Suppressor macrophage treated with lipopolysaccharide for 4 hours (primary cell): ENCODE data around the gene PKD1L1.
"Not testable (repeated sequence)": the region's sequence is repeated elsewhere in the genome, so short reads cannot be mapped to it uniquely, and the experiment has no call there.

Source experiments
- DNase-seq: peaks from one replicate; pipeline ENCODE4 v3.0.0-alpha.2; 2020

Gene PKD1L1

DNA sequence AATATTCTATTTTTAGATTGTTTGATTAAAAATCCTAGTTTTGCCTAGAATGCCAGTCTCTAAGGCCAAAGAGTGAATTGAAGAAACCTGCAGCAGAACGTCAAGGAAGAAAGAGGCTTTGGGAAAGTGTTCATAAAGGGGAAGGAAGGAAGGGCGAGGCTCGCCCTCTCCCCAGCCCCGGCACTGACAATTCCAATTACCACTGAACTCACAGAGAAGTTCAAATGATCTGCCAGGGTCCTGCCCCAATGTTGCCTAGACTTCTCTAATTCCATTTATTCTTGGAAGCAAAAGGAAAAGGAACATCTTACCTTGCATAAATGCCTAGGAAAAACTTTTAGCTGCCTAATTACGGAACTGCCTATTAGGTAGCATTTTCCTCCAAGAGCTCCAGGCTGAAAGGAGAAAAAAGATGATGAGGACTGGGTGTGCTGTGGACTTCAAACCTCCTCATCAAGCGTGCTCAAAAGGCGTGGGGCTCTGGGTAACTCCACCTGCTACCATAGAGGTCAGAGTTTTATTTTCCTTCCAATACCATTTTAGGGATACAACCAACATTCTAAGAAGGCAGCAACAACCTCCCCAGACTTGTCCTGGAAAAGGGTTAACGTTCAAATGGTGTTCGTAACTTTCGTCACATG, 134.5 kb downstream of the PKD1L1 start:
- peak; percentile 14 for DNase-seq

- no peak for DNase-seq
Measured at GRCh38 chr7:47812429-47813136, 135.7 kb downstream of the PKD1L1 start.

DNA sequence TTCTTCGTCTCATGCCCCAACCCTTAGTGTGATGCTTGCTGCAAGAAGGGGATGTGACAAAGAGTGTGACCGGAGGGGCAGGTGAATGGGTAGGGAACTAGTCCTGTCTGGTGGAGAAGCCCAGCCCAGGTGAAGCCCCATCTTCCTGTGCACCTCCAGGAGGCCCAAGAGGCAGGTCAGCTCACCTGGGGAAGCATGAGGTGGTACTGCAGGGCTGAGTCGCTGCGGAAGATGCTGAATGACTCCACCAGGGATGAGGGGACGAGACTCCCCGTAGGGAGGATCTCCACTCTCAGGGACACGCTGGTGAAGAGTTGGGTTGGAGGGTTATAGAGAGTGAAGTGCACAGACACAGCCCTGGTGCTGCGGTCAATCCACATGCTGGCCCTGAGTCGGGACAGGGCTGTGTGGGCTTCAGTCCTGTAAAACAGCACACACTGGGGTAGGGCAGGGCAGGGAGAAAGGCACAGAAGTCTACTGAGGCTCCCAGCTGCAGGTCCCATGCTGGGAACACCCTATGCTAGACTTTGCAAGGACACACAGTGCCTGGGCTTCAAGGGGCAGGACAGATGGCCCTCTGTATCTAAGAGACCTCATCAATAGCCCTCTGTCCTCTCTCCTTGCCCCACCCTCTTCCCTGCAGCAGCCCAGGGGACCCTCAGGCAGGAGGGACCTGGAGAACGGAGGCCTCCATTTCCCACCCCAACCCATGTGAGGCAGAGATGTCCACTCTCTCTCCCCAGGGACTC, 136.5 kb downstream of the PKD1L1 start:
- no peak for DNase-seq

- DNase-seq = no peak
Measured at GRCh38 chr7:47809387-47809786, 138.9 kb downstream of the PKD1L1 start.

DNA sequence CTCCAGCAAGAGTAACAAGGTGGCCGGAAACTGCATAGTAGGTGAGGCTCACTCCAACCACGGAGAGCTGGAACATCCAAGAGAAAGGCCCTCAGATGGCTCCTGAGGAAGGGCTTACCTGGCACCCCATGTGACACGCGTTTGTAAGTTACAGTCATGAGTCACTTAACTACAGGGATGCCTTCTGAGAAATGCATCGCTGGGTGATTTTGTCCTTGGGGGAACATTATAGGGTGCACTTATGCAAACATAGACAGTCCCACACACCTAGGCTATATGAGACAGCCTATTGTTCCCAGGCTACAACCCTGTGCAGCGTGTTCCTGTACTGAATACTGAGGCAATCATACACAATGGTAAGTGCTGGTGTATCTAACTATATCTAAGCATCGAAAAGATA, 139.9 kb downstream of the PKD1L1 start:
- DNase-seq = no peak

GRCh38 chr7:47807756-47808155, 140.5 kb downstream of the PKD1L1 start:
- no peak for DNase-seq

GRCh38 chr7:47807126-47807525, 141.1 kb downstream of the PKD1L1 start:
- DNase-seq = peak; percentile 28

- peak; percentile 84 for DNase-seq
Measured at GRCh38 chr7:47806701-47807103, 141.6 kb downstream of the PKD1L1 start.

- no peak for DNase-seq
Measured at GRCh38 chr7:47804767-47805545, 143.3 kb downstream of the PKD1L1 start.

GRCh38 chr7:47803846-47804245, 144.4 kb downstream of the PKD1L1 start:
- no peak for DNase-seq

DNA sequence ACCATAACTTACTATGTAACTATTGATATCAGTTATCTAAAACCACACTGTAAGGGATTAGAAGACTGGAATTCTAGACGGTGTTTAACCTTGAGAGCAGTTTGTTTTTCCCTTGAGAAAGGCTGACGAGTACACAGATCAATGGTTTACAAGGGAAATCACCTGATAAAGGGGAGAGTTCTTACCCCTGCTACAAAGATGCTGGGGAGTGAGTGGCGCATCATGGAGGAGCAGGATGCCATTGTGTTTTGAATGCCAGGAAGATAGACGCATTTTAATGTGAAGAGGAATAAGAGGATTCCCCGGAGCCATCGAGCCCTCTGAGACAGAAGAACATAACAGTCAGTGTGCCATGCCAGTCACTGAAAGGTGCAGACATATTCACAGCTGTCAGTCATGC, 145.2 kb downstream of the PKD1L1 start:
- no peak for DNase-seq

DNA sequence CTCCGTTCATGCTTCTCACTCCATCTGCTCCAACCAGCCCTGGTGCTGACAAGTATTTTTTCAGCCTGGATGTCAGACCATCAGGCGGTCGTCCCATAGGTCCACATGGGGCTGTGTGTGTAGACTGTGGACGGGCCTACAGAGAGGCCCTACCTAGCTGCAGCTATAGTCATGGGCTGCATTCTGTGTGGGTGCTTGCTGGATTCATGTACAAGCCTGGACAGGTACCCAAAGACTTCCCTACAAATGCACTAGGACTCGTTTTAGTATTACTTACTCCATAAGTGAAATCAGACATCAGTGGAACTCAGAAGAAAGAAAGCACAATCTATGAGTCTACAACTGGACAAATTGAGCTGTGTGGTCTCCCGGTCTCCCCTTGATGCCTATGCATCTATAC, 146.8 kb downstream of the PKD1L1 start:
- no peak for DNase-seq

DNA sequence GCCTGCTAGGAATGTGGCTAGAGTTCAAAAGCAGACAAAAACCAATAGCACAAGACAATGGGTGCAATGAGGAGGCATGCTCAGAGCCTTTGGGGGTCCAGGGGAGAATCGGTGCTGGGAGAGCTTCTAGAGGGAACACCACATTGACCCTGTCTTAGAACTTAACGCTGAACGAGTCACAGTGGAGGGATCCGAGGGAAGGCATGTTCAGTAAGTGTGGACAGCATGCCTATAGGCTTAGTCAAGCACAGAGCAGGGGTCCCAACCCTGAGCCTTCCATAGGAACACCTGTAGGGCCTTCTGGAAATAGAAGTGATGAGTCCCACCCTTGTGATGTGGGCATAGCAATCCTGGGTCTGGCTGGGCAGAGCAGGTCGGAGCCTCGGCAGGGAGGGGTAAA, 148.7 kb downstream of the PKD1L1 start:
- no peak for DNase-seq

DNA sequence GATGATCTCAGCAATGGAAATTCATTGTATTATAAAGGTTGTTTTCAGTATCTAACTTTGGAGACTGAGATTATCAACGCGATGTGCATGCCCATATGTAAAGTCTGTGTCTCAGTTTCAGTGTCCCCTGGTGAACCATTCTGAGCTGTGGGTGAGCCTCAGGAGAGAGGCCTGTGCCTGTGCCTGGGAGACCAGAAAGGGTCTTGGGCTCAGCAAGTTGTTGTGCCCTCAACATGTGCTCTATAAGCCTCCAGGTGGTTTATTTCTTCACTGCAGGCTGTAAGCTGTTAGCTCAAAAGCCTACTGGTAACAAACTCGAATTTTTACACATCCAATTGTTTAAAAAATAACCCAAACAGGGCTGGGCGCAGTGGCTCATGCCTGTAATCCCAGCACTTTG, 151.9 kb downstream of the PKD1L1 start:
- DNase-seq = no peak

GRCh38 chr7:47795631-47796030, 152.6 kb downstream of the PKD1L1 start:
- DNase-seq = no peak

- DNase-seq = not testable (repeated sequence)
Measured at GRCh38 chr7:47795126-47795525, 153.1 kb downstream of the PKD1L1 start.

GRCh38 chr7:47794016-47794415, 154.2 kb downstream of the PKD1L1 start:
- no peak for DNase-seq

DNA sequence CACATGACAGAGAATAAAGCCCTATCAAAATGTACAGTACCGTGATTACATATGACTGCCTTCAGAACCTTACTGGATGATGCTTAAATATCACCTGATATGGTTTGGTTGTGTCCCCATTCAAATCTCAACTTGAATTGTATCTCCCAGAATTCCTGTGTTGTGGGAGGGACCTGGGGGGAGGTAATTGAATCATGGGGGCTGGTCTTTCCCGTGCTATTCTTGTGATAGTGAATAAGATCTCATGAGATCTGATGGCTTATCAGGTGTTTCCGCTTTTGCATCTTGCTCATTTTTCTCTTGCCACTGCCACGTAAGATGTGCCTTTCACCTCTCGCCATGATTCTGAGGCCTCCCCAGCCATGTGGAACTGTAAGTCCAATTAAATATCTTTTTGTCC, 155.1 kb downstream of the PKD1L1 start:
- DNase-seq = not testable (repeated sequence)

- peak; percentile 63 for DNase-seq
Measured at GRCh38 chr7:47792521-47793121, 155.6 kb downstream of the PKD1L1 start.

GRCh38 chr7:47791682-47792081, 156.6 kb downstream of the PKD1L1 start:
- no peak for DNase-seq

DNA sequence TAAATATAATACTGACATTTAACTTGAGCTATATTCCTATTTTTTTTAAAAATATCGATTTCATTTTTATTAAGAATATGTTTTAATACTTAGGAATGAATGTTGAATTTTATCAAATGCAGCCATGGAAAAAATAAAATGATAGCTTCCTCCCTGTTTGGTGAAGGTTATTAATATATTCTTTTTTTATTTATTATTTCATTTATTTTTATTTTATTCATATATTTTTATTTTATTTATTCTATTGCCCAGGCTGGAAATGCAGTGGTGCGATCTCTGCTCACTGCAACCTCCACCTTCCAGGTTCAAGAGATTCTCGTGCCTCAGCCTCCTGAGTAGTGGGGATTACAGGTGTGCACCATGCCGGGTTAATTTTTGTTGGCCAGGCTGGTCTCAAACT, 160.2 kb downstream of the PKD1L1 start:
- no peak for DNase-seq

DNA sequence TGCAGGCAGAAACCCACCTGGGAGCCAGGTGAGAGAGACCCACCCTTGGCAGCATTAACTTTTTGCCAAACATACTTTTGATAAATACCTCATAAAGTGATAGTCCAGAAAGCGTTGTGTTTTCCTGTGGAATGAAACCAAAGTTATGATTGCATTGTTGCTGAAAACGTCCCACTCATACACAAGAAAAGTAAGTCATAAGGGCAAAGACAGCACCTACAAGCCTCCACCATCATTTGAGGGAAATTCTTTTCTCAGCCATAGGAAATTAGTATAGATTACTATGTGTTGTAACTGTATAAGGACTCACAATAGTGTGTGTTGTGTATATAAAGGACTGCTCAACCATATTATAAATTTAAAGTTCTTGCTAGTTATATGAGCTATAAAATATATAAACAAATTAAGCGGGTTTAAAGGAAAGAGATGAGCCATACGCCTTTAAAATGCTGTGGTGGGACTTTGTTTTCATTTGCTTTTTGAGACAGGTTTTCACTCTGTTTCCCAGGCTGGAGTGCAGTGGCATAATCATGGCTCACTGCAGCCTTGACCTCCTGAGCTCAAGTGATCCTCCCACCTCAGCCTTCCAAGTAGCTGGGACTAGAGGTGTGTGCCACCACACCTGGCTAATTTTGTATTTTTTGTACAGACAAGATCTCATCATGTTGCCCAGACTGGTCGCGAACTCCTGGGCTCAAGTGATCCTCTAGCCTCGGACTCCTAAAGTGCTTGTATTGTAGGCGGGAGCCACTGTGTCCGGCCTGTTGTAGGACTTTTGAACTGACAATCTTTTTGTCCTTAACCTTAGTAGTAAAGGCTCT, 160.8 kb downstream of the PKD1L1 start:
- no peak for DNase-seq
